GM20431 (cell line): Measurements from ENCODE around the gene SIM2.

ENCODE experiments used
- in situ Hi-C: fragments of 300-500 bp; cut with MseI, MboI; formaldehyde crosslinking; loops from one replicate; pipeline ENCODE4 v1.15.0; 2020; ENCODE audit warnings: low sequenced_read_pairs; ENCODE audit not compliant: unreplicated experiment

SIM2 gene

DNA sequence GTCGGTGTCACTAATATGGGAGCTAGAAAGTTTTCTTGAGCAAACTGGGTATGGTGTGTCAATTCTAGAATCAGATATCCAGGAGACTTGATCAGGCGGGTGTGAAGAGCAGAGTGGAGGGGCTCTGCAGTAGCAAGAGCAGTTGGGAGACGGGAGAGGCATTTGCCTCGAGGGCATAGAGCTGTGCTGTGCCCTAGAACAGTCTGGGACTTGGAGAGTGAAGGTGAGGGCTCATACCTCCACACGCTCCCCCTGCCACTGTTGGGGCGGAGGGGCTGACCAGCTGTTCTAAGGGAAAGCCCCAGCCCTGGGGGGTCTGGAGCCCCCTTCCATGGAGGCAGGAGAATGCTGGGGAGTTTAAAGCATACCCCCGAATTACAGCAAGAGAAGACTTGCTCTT is 33.8 kb downstream of the SIM2 start:
- in situ Hi-C loops, result no loop called here

DNA sequence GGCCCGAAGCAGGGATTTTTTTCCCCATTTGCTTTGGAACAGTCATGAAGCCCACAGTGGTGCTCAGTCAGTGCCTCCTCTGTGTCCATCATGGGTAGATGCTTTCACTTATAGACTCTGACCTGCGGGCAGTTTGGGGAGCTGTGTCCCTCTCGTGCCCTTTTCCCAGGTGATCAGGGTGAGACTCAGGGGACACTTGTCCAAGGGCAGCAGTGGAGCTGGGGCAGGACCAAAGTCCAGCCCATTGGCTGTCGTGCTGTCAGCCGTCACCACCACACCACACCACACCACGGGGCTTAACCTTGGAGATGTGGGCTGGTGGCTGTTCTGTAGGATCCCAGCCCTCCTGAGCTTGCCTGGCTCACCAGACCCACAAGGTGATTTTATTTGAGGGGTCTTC is 34.9 kb downstream of the SIM2 start:
- in situ Hi-C loops, result no loop called here

DNA sequence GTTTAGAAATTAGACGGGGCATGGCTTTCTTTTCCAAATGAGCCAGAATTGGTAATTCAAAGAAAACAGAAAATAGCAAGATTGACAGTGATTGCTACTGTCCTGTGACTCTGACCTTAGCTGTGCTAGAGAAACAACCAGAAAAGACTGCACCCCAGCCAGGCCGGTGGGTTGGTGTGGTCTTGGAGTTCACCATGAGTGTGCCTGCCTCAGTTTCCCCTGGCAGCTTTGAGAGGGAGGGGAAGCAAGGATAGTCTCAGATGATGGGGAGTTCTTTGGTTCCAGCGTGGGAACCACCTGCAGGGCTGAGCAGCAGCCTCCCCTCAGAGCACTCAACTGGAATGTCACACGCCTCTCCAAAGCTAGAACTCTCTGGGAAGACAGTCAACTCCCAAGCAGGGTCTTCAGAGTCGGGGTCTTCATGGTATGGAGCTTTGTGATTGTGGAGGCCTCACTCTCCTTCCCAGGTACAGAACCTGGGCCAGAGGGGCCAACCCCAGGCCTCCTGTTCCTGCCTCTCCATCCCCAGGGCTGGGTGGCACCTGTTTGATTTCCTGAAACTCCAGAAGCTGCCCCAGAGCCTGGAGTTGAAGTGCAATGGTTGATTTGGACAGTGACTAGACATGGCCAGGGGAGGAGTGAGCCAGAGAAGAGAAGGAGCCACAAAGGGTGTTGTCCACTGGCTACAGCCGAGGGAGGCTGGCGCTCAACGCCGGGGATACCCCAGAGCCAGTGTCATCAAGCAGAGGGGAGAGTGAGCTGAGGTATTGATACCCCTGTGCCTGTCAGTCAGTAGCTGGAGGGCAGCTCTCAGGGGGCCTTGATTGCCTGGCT is 35.7 kb downstream of the SIM2 start:
- in situ Hi-C loops, result no loop called here

DNA sequence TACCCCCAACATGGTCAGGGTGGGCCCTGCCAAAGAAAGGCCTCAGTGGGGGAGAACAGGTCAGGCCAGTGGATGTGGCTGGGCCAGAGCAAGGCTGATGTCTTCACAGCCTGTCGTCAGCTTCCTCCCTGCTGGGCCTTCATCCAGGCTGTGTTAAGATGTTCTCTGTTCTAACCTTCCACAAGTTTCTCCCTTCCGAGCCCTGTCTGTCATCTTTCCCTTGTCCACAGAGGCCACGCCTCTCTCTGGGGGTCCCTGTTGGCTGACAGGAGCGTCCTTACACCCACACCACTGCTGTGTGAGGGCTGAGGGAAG is 36.2 kb downstream of the SIM2 start:
- in situ Hi-C loops, result no loop called here

DNA sequence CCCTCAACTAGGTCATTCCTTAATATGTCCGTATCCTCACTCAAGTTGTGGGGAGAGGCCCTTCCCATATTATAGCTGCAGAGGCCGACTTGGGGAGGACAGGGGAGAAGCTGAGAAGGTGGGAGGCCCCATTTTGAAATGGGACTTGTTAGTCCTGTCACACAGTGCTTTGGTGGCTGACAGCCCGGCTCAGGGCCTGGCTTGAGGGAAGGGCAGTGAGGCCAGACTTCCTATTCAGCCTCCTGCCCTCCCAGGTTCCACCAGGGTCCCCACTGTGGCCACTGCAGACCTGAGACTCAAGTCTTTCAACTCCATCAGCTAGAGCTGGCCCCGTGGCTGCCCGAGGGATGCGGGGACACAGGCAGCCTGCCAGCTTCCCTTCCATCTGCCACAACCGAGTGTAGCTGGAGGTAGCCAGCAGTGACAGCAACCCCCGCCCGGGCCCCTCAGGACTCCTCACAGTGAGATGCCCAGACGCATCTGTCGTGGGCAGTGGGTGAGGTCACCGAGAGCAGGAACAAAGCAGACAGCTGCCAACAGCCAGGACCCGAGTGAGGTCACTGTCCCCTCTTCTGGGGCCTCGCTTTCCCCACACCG is 36.9 kb downstream of the SIM2 start:
- in situ Hi-C loops, result no loop called here

DNA sequence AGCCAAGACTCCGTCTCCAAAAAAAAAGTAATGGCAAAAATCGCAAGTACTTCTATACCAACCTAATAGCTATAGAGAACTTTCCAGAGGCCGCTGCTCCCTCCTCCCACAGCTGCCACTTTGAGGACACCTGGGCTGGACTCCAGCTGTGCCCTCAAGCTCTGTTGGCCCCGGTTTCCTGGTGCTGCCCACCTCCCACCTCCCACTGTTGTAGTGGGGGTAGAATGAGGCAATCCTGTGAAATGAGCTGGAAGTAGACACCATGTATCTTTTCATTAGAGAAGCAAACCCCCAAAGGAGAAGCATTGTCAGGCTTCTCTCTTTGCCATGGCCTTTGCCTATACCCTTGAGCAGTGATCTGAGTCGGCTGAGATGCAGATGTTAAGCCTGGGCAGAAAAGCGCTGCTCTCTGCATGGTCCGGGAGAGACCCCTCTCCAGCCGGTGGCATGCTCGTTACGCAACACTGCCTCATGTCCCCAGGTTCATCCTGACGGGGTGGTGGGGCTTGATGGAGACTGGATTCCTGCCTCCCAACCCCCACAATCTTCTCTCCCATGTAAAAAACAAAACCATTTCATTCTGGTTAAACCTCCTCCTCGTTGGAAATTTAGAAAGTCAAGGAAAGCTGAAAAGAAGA is 39.7 kb downstream of the SIM2 start:
- in situ Hi-C loops, result no loop called here

DNA sequence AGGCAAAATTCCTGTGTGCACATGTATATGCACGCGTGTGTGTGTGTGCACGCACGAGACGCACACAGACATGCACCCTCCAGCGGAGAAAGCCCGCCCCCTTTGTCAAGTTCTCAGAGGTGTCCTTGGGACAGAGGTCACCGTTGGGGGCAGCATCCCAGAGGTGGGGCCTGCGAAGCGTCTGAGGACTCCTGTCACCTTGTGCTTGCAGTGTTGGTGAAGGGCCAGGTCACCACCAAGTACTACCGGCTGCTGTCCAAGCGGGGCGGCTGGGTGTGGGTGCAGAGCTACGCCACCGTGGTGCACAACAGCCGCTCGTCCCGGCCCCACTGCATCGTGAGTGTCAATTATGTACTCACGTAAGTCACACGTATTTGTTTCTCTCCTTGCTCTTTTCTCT is 42.6 kb downstream of the SIM2 start:
- in situ Hi-C loops, result no loop called here

DNA sequence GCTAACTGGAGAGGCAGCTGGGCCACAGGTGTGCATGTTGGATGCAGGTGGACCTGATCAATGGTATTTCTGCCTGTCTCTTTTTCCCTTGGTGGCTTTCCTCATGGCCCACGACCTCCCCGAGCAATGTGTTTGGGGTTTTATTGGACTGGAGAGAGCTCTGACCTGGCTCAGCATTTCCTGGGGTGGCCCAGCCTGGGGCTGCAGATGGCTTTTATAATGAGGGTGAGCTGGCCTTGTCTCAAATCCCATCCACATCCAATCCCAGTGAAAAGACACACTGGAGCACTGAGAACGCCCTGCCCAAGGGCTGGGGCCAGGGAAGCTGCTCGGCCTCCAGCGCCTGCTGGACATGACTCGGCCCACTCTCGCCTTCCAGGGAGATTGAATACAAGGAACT is 44.1 kb downstream of the SIM2 start:
- in situ Hi-C loops, result no loop called here

DNA sequence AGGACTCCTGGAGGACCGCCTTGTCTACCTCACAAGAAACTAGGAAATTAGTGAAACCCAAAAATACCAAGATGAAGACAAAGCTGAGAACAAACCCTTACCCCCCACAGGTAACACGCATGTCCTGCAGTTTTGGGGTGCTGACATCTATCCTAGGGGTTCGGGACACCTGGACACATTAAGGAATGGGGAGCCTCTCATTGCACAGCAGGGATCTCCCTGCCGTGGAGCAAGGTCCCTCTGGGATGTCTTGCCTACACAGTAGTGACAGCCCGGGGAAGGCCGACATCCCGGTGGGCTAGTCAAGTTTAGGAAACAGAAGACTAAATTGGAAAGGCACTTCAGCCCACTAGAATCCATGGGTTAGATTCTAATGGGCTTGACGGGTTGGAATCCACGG is 44.5 kb downstream of the SIM2 start:
- in situ Hi-C loops, result no loop called here

DNA sequence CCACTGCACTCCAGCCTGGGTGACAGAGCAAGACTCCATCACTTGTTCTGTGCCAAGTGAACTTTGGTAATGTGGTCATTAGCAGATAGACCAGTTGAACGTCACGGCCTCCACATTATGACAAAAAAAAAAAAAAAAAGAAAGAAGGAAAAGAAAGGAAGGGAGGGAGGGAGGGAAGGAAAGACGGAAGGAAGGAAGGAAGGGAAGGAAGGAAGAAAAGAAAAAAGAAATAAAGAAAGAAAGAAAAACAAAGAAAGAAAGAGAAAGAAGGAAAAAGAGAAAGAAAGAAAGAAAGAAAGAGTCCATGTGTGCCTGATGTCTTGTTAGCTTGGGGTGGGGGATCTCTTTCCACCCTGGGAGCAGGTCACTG is 45.3 kb downstream of the SIM2 start:
- in situ Hi-C loops, result no loop called here

DNA sequence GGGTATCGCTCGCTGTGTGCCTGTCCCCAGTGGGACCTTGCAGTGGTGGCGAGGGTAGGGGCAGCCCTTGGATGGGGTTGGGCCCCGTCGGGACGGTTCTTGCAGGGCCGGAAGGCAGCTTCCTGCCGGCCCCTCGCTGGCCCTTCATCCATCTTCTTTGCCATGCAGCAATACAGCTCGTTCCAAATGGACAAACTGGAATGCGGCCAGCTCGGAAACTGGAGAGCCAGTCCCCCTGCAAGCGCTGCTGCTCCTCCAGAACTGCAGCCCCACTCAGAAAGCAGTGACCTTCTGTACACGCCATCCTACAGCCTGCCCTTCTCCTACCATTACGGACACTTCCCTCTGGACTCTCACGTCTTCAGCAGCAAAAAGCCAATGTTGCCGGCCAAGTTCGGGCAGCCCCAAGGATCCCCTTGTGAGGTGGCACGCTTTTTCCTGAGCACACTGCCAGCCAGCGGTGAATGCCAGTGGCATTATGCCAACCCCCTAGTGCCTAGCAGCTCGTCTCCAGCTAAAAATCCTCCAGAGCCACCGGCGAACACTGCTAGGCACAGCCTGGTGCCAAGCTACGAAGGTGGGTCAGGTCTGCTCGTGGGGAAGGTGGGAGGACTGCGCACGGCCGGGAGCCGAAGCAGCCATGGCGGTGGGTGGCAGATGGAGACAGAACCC is 45.8 kb downstream of the SIM2 start:
- in situ Hi-C loops, result no loop called here

DNA sequence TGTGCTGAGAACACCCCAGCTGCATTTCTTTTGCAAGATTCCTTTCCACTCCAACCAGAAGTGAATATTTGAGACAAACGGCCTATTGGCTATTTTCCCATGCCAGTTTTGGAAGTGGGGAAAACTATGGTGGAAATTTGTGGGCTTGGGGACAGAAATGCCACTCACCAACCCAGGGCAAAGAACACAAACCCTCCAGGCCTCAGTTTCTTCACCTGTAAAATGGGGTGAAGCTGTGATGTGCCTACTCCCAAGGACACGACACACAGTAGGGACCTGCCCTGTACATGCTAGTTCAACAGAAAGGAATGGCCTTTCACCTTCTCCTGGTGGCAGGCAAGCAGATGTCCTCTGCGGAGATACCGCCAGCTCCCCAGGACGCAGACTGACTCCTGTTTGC is 46.5 kb downstream of the SIM2 start:
- in situ Hi-C loops, result no loop called here

DNA sequence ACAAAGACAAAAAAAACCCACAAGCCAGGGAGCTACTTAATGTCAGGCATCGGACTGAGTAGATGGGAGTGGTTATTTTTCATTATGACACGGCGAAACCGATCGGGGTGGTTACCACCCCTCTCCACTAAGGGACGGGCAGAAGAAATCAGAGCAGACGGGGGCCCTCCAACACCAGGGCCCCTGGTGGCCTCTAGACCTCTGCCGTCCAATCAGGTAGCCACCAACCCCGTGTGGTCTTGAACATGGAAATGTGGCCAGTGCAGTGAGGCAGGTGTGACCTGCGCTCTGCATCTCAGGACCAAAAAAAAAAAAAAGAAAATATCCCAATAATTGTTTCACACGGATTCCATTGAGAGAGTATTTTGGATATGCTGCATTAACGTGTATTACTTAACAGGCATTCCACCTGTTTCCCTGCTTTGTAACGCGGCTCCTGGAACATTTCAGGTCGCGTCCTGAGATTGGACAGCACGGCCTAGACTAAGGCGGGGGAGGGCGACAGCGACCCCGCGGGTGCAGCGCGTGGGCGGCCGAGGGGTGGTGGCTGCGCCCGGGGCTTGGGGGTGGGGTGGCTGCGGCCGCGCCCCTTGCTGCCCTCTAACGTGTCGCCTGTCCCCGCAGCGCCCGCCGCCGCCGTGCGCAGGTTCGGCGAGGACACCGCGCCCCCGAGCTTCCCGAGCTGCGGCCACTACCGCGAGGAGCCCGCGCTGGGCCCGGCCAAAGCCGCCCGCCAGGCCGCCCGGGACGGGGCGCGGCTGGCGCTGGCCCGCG is 48.3 kb downstream of the SIM2 start:
- in situ Hi-C loops, result no loop called here

DNA sequence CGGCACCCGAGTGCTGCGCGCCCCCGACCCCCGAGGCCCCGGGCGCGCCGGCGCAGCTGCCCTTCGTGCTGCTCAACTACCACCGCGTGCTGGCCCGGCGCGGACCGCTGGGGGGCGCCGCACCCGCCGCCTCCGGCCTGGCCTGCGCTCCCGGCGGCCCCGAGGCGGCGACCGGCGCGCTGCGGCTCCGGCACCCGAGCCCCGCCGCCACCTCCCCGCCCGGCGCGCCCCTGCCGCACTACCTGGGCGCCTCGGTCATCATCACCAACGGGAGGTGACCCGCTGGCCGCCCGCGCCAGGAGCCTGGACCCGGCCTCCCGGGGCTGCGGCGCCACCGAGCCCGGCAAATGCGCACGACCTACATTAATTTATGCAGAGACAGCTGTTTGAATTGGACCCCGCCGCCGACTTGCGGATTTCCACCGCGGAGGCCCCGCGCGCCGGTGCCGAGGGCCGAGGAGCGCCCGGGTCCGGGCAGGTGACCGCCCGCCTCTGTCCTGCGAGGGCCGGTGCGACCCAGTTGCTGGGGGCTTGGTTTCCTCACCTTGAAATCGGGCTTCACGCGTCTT is 49.0 kb downstream of the SIM2 start:
- in situ Hi-C loops, result no loop called here

DNA sequence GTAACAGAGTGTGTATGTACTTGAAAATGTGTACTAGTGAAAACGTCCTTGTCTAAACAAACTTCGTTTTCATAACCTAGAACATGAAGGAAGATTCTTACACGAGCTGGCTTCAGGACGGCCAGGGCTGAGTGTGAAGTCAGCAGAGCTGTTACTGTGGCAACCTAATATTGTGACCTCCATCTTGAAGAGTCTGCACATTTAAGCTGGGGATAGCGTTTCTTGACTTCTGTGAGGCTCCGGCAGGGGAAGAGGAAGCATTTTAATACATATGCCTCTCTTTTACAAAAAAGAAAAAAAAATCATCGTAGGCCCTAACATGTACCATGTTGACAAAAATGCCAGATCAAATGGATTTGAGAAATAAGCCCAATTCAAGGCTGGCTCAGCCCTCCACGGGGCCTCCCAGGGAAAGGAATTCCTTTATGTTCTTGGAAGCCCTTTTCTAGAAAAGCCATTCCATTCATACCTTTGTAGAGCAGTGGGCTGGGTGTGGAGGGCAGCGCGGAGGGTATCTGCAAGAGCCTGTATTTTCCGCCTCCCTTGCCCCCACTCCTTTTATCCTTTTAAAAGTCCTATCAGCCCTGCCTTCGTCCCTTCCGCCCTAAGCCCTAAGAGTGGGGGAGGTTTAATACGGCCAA is 51.1 kb downstream of the SIM2 start:
- in situ Hi-C loops, result no loop called here

DNA sequence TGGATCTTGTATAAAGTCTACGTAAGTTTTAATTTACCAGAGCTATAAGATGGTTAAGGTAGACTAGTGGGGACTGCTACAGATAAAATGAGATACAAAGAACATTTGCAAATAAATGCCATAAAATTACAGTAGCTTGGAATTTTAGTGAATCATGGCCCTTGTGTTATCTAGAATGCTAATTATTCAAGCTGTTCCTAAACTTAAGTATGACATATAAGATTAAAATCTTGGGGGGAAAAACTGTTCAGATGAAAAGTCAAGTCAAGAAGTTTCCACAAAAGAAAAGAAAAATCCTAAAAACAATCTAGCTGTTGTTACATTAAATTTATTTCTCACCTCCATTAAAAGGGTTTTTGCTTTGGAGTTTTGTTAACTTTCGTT is 51.7 kb downstream of the SIM2 start:
- in situ Hi-C loops, result no loop called here

DNA sequence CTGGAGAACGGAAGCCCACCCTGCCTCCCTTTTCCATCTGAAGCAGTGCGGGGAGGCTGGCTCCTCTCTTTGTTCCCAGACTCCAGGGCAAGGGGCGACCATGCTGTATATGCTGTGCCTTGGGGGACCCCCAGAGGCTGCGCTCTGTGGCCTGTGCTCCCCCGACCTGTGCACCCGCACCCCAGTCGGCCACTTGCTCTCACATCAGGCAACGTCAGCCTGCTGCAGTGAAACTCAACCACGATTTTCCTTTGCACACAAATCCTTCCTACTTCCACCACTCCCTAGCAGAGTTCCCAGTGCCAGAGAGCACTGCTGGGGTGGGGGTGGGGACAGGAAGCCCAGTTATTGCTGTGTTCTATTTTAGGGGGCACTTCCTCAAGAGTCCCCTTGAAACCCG is 52.5 kb downstream of the SIM2 start:
- in situ Hi-C loops, result no loop called here

DNA sequence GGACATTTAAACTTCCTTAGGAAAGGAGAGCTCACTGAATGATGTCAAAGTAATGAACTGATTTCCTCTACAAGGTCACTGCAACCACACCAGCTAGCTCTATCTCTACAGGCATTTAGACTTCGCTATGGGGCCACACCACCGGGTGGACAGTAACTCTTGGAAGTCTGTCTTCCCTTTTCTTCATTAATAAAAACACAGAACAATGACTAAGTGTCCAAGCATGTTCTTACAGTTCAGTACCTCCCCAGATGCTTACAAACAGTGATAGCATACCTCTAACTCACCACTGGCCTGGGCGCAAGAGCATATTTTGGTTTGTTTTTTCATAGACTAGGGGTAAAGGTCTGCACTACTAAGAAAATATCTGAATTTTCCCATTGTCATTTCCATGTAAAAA is 54.6 kb downstream of the SIM2 start:
- in situ Hi-C loops, result no loop called here

DNA sequence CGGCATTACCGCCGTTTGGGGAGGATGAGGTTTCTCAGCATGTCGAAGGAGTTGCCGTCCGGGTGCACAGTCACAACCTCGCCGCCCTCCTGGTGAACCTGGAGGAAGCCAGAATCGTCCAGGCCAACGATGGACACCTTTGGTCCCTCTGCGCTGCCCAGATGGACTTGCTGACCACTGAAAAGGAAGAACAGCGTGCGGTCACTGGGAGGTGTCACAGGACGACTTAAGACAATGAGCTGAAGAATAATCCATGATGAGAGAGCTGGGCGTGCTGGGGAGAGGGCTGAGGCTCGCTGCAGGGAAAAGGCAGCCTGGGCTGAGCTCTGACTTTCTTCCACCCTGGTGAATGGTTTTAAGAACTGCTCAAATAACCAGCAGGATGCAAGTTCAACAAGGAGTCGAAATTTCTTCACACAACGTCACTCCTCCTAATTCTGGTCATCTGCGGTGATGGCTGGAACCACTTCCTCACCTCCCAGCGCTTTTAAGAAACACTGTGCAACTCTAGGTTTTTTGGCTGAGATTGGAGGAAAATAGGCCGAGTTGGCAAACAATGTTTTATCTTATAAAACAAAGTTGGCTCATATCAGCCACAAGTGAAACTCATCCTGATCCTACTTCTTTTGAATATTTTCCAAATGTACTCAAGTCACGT is 55.5 kb downstream of the SIM2 start:
- in situ Hi-C loops, result no loop called here
